A673 (cell line): ENCODE measurements around the gene HNRNPA2B1.
"Not testable (repeated sequence)": the region's sequence is repeated elsewhere in the genome, so short reads cannot be mapped to it uniquely, and the experiment has no call there.

Experiments
- EZH2 ChIP-seq: fragments of 200-600 bp; sonication (generic); IDR thresholded peaks from 2 replicates; pipeline ENCODE4 v1.6.1; 2017; ENCODE audit warnings: borderline replicate concordance, low read depth, mild to moderate bottlenecking, mixed read lengths, antibody characterized with exemption, low read length; ENCODE audit not compliant: poor library complexity, severe bottlenecking
- TF ChIP-seq, protein P1 (sequence below): fragments of 300-800, 200-600 bp; sonication (generic); conservative IDR thresholded peaks from 2 replicates; pipeline ENCODE4 v1.5.1; 2017; ENCODE audit warnings: low read depth, mild to moderate bottlenecking, antibody characterized with exemption, low read length, moderate library complexity, mixed read lengths

DNA sequence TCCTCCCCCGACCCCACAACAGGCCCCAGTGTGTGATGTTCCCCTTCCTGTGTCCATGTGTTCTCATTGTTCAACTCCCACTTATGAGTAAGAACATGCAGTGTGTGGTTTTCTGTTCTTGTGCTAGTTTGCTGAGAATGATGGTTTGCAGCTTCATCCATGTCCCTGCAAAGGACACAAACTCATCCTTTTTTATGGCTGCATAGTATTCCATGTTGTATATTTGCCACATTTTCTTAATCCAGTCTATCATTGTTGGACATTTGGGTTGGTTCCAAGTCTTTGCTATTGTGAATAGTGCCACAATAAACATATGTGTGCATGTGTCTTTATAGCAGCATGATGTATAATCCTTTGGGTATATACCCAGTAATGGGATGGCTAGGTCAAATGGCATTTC lies 36.7 kb downstream of the HNRNPA2B1 start:
- TF ChIP-seq, protein P1, sequence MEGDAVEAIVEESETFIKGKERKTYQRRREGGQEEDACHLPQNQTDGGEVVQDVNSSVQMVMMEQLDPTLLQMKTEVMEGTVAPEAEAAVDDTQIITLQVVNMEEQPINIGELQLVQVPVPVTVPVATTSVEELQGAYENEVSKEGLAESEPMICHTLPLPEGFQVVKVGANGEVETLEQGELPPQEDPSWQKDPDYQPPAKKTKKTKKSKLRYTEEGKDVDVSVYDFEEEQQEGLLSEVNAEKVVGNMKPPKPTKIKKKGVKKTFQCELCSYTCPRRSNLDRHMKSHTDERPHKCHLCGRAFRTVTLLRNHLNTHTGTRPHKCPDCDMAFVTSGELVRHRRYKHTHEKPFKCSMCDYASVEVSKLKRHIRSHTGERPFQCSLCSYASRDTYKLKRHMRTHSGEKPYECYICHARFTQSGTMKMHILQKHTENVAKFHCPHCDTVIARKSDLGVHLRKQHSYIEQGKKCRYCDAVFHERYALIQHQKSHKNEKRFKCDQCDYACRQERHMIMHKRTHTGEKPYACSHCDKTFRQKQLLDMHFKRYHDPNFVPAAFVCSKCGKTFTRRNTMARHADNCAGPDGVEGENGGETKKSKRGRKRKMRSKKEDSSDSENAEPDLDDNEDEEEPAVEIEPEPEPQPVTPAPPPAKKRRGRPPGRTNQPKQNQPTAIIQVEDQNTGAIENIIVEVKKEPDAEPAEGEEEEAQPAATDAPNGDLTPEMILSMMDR = not testable (repeated sequence)
- not testable (repeated sequence) for TF ChIP-seq EZH2
